Endometrium (tissue), 2 donors: ENCODE measurements around the gene OR52E8.

Experiments used
- FAIRE-seq: peaks from 2 replicates; lab custom pipeline; 2012; peaks lifted over from hg19 to GRCh38; lab: Jason Lieb, UNC
- donor health status: control.
- donor health status: control.

The OR52E8 gene

GRCh38 chr11:5807580-5807979 lies 49.9 kb downstream of the OR52E8 start:
- no peak for FAIRE-seq
